Progenitor cell of endocrine pancreas (in vitro differentiated cells): ENCODE measurements around the gene FHOD3. TPM values are rescaled to one million over a fixed set of nuclear protein-coding genes. Genes with fewer than 3 reads are reported as not detected.

ENCODE experiments used
- DNase-seq: peaks from one replicate; pipeline ENCODE4 v3.0.0; 2021; ENCODE audit warnings: low spot score; ENCODE audit not compliant: unreplicated experiment
- H3K27ac Mint-ChIP-seq: 2 replicates; pipeline ENCODE4 v1.8.0; 2021; ENCODE audit warnings: mild to moderate bottlenecking, moderate library complexity, mixed read lengths
- H3K27me3 Mint-ChIP-seq: 2 replicates; pipeline ENCODE4 v1.8.0; 2021; ENCODE audit warnings: mixed read lengths
- H3K36me3 Mint-ChIP-seq: 2 replicates; pipeline ENCODE4 v1.8.0; 2022; ENCODE audit warnings: mixed read lengths; ENCODE audit not compliant: insufficient read depth
- H3K4me1 Mint-ChIP-seq: 2 replicates; pipeline ENCODE4 v1.8.0; 2021; ENCODE audit warnings: low read depth, mixed read lengths
- H3K4me3 Mint-ChIP-seq: 2 replicates; pipeline ENCODE4 v1.8.0; 2021; ENCODE audit warnings: low read depth, mild to moderate bottlenecking, moderate library complexity, mixed read lengths
- H3K9me3 Mint-ChIP-seq: 2 replicates; pipeline ENCODE4 v1.8.0; 2021; ENCODE audit warnings: low read depth, mixed read lengths
- total RNA-seq: library from RNA; stranded (reverse); gene quantifications from 2 replicates; pipeline ENCODE4 v1.2.1, GENCODE V29; 2021
- TF ChIP-seq, protein P1 (sequence below): fragments of 200-600 bp; sonication (generic); IDR thresholded peaks from one replicate; pipeline ENCODE4 v1.5.0; 2021; ENCODE audit warnings: antibody characterized with exemption, mild to moderate bottlenecking; ENCODE audit not compliant: unreplicated experiment

Gene FHOD3
- total RNA-seq, 1 donor from 2014 or later: 1.6 TPM

DNA sequence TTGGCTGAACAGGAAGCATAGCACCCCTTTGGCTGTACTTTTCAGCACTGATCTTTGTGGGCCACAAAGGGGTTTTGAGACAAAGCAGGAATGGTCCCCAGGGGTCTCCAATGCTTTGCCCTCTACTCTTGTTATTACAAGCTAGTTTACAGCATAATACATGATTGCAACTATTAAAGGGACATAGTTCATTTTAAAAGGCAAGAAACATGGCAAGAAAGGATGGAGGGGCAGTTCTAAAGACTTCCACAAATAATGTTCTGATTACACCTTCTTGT is 196.6 kb downstream of the FHOD3 start:
- TF ChIP-seq, protein P1, sequence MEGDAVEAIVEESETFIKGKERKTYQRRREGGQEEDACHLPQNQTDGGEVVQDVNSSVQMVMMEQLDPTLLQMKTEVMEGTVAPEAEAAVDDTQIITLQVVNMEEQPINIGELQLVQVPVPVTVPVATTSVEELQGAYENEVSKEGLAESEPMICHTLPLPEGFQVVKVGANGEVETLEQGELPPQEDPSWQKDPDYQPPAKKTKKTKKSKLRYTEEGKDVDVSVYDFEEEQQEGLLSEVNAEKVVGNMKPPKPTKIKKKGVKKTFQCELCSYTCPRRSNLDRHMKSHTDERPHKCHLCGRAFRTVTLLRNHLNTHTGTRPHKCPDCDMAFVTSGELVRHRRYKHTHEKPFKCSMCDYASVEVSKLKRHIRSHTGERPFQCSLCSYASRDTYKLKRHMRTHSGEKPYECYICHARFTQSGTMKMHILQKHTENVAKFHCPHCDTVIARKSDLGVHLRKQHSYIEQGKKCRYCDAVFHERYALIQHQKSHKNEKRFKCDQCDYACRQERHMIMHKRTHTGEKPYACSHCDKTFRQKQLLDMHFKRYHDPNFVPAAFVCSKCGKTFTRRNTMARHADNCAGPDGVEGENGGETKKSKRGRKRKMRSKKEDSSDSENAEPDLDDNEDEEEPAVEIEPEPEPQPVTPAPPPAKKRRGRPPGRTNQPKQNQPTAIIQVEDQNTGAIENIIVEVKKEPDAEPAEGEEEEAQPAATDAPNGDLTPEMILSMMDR: no peak
- no peak overlapping the region for H3K27ac Mint-ChIP-seq
- H3K4me3 Mint-ChIP-seq: no peak overlapping the region

DNA sequence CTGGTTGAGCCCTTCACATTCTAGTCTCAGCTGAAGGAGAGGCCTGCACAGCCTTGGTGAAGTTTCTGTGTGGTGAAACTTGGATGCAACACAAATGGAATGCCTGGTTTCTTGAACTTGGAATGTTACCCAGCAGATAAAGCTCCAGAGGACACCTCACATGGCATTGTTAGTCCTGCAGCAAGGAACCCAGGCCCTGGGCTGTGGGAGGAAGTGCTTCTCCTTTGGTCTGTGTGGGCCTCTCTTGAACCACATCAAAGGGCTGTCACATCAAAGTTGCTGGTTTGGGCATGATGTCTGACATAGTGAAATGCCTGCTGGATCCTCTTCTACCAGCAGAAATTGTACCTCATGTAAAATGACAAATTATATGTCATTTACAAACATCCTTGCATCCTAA is 198.5 kb downstream of the FHOD3 start:
- TF ChIP-seq, protein P1: no peak
- Mint-ChIP-seq H3K36me3 (no peaks in the 10 kb centered on the region), H3K27ac (no peak overlapping the region), H3K4me3 (no peak overlapping the region), H3K9me3 (no peaks in the 10 kb centered on the region), H3K27me3 (no peaks in the 10 kb centered on the region), H3K4me1 (peaks cover 7% of the 10 kb centered on the region)
- no peak for DNase-seq

More for the DNA sequence above, 196.6 kb downstream of the FHOD3 start:
- peaks cover 7% of the 10 kb centered on the region for H3K4me1 Mint-ChIP-seq
- no peaks in the 10 kb centered on the region for H3K27me3 Mint-ChIP-seq
- no peaks in the 10 kb centered on the region for H3K9me3 Mint-ChIP-seq
- H3K36me3 Mint-ChIP-seq: no peaks in the 10 kb centered on the region
- DNase-seq: no peak

DNA sequence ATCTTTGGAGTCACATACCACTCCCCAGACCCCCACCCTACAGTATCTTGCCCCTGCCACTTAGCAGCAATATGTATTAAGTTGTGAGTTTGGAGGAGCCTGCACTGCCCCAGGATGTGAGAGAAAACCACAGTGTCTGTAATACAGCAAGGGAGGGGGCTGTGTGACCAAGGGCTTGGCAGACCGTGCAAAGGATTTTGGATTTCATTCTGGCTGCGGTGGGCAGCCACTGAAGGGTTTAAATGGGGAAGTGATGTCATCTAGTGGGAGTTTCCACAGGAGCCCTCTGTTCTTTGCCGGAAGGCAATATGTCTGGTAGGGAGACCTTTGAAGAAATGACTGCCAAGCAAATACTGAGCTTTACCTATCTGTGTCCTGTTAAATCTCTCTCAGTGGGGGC is 202.4 kb downstream of the FHOD3 start:
- no peak overlapping the region for H3K27ac Mint-ChIP-seq
- no peaks in the 10 kb centered on the region for H3K9me3 Mint-ChIP-seq
- no peaks in the 10 kb centered on the region for H3K36me3 Mint-ChIP-seq
- H3K27me3 Mint-ChIP-seq: no peaks in the 10 kb centered on the region
- DNase-seq: no peak
- no peaks in the 10 kb centered on the region for H3K4me1 Mint-ChIP-seq
- TF ChIP-seq, protein P1: no peak
- no peak overlapping the region for H3K4me3 Mint-ChIP-seq

DNA sequence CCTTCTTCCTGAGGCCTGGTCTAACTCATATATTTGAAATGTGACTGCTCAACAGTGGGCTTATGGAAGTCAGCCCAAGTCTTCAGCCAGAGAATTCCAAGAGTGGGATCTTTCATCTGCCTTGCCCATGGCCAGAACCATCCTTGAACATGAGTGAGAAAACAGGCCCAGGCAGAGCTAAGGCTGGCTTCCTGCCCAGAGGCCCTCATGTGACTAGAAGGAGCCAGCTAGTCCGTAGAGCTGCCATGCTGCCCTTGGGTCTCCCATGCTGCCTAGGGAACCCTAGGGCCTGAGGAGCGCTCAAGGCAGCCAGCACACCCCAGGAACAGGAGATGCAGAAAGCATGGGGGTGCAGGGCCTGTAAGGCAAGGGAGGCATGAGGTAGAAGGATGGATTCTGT is 203.6 kb downstream of the FHOD3 start:
- Mint-ChIP-seq H3K4me3 (no peak overlapping the region), H3K27me3 (no peaks in the 10 kb centered on the region), H3K4me1 (no peaks in the 10 kb centered on the region), H3K36me3 (no peaks in the 10 kb centered on the region), H3K9me3 (no peaks in the 10 kb centered on the region), H3K27ac (no peak overlapping the region)
- TF ChIP-seq, protein P1: no peak
- DNase-seq: no peak

DNA sequence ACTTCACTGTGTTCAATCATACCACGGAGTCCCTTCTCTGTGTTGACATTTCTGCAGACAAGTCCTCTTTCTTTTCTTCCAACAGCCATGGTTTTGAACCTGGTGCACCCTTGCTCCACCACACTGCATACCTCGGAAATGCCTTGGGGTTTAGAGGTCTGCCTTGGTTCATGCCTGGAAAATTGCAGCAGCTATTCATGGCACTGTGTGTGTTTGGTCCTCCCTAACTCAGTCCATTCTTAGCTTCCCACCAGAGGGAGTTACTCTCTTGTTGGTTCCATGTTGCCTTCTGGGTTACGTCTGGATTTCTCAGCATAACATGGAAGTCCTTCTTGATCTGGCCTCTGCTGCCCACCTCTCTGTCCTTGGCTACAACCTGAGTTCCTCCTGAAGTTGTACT is 206.0 kb downstream of the FHOD3 start:
- Mint-ChIP-seq H3K27me3 (no peaks in the 10 kb centered on the region), H3K36me3 (no peaks in the 10 kb centered on the region), H3K4me1 (no peaks in the 10 kb centered on the region), H3K4me3 (no peak overlapping the region), H3K9me3 (no peaks in the 10 kb centered on the region), H3K27ac (no peak overlapping the region)
- no peak for DNase-seq
- TF ChIP-seq, protein P1: no peak
